HG03575 (cell line): ENCODE data around the gene SCP2.

Experiments used
- ATAC-seq: cut with Tn5 transposase; IDR thresholded peaks from one replicate; pipeline ENCODE4 v1.9.1; 2021; ENCODE audit not compliant: unreplicated experiment, insufficient number of reproducible peaks, low FRiP score; ENCODE audit errors: extremely low read depth

The SCP2 gene

DNA sequence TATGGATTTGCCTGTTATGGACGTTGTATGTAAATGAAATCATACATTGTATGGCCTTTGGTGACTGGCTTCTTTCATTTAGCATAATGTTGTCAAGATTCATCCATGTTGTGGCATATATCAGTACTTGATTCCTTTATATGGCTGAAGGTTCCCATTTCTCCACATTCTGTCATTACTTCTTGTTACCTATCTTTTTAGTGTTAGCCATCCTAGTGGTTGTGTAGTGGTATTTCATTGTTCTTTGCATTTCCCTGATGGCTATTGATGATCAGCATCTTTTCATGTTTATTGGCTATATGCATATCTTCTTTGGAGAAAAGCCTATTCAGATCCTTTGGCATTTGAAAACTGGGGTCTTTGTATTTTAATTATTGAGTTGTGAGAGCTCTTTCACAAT lies 95.1 kb downstream of the SCP2 start:
- ATAC-seq, result no peak

GRCh38 chr1:53023546-53023945 lies 96.5 kb downstream of the SCP2 start:
- ATAC-seq, result no peak

GRCh38 chr1:53024117-53024516 lies 97.0 kb downstream of the SCP2 start:
- ATAC-seq, result no peak

DNA sequence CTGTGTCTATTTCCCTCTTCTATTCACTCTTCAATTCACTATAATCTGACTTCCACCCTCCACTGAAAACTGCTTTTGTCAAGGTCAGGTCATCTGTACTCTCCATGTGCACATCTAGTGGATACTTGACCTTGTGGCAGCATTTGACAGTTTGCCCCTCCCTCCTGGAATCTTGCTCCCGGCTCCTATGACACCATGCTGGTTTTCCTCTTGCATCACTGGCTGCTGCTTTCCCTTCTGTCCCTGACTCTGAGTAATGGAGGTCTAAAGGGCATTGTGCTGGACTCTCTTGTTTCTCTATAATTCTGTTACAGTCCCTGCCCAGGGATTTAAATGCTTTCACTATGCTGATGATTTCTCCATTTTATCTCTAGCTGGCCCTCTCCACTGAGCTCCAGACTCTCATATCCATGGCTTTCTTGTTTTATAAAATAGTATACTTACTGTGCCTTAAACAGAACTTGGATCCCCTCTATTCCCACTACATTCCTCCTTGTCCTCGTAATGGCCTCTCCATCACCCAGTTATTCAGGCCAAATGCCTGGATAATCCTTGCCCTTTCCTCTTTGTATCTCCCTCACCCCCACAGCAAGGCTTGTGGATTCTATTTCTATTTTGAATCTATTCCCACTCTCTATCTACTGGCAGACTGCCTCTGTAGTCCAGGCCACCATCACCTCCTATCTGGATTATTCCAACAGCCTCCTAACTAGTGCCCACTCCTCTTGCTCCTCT lies 98.1 kb downstream of the SCP2 start:
- ATAC-seq, result no peak

DNA sequence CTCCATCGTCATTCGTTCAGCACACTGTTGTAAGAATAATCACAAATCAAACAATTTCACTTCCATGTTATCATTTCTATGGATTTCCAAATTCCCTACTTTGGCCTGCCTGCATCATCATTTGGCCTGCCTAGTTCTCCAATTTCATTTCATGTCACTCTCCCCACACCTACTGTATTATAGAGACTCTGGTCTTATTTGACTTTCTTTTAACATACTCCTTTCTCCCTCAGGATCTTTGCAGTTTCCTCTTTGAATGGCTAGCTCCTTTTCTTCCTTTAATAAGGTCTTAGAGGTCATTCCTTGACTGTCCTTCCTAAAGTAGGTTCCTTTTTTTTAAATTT lies 98.7 kb downstream of the SCP2 start:
- ATAC-seq, result no peak

DNA sequence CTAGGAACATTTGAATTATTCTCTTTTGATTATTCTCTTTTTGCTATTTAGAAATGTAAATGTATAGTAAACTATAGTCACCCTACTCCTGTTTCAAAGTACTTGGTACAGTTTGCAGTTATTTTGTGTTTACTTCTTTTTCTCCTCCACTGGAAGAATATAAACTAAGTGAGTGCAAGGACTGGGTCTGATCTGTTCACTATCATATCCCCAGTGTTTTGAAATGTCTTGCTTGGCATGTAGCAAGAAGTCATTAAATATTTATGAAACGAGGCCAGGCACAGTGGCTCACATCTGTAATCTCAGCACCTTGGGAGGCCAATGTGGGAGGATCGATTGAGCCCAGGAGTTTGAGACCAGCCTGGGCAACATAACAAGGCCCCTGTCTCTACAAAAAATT lies 99.2 kb downstream of the SCP2 start:
- ATAC-seq, result no peak

GRCh38 chr1:53031732-53032131 lies 104.7 kb downstream of the SCP2 start:
- ATAC-seq, result no peak

DNA sequence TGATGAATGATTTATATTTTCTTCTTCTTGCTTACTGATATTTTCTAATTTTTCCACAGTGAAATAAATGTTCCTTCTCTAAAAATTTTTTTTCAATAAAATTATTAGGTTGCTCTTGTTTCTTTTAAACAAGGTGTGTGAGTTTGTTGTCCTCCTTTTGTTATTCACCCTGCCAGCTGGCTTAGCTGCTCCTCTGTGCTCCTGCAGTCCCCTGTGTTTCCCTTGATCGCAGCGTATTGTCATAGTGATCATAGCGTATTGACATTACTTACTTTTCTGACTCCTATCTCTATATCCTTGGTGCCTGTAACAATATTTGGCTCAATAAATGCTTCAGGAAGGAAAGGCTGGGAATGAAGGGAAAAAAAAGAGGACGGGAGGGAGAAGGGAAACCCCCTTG lies 110.1 kb downstream of the SCP2 start:
- no peak for ATAC-seq

DNA sequence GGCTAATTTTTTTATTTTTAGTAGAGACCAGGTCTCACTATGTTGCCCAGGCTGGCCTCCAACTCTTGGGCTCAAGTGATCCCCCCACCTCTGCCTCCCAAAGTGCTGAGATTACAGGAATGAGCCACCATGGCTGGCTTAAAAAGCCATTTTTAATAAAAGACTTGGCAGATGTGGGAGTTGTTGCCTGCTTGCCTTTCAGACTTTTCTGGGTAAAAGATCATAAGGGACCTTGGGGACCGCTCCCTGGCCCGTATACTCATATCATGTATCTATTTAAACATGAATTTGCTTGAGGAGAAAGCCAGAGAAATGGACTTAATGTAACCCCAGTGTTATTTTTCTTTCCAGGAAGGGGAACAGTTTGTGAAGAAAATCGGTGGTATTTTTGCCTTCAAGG lies 111.5 kb downstream of the SCP2 start:
- ATAC-seq, result no peak

DNA sequence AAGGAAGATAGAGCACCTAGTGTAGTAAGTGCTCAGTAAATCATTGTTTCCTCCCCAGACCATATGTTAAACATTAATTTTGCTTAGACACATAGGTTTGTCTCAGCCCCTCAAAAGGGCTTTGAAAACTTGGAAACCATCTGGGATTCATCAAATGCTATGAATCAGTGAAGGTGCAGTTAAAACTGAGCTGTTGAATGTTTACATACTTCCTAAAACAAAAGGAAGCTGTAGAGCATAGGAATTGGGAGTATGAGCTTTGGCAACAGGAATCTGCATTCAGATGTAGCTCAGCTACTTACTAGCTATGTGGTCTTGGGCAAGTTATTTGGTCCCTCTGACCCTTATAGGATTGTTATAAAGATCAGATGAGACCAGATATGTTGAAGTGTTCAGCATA lies 116.2 kb downstream of the SCP2 start:
- ATAC-seq, result no peak

DNA sequence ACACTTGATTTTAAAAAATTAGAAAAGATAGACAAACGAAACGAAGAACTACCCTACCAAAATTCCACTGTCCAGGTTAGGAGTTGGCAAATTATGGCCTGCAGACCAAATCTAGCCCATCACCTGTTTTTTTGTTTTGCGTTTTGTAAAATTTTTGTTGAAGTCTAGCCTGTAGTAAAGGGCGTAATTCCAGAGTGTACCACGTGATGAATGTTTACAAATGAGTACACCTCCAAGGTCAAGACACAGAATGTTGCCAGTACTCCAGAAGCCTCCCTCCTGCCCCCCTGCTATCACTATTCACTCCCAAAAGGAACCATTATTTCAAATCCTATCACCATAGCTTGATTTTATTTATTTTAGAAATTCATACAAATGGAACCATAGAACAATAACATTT lies 117.8 kb downstream of the SCP2 start:
- ATAC-seq, result no peak

GRCh38 chr1:53046930-53047329 lies 119.9 kb downstream of the SCP2 start:
- no peak for ATAC-seq

- no peak for ATAC-seq
Observed at GRCh38 chr1:53047737-53048736, 121.0 kb downstream of the SCP2 start.

- no peak for ATAC-seq
Observed at GRCh38 chr1:53048960-53049573, 122.0 kb downstream of the SCP2 start.

DNA sequence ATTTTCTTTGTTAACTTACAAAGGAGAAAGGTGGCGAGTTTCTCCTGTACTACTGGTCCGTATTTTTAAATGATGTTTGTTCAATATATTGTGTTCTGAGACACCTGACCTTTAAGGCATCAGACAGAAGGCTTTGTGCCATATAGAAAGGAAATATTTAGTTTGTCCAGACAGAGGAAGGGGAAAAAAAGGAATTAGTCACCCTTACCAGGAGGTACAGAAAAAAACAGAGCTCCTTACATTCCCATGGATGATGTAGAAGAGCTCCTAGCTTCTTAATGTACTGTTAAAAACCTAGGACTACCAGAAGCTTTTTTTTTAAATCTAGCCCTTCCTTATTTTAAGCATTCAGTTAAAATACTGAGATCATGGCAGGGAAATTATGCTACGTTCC lies 122.5 kb downstream of the SCP2 start:
- ATAC-seq, result no peak

- ATAC-seq, result no peak
Observed at GRCh38 chr1:53050310-53050709, 123.2 kb downstream of the SCP2 start.

DNA sequence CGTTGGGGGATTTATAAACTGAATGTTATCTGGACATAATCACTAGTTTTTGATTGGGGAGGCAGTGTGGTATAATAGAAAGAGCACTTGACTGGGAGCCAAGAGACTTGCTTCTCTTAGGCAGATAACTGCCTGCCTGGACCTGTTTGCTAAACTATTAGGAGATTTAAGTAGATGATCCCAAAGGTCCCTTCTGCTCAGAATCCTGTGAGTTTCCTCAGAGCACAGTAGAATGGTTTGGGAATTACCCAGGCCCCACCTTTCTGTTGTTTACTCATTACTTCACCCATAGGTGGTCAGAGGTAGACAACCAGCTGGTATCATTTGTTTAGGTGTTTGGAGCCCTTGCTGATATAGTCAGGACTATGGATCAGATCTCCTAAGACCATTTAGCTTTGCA lies 124.6 kb downstream of the SCP2 start:
- ATAC-seq, result no peak

DNA sequence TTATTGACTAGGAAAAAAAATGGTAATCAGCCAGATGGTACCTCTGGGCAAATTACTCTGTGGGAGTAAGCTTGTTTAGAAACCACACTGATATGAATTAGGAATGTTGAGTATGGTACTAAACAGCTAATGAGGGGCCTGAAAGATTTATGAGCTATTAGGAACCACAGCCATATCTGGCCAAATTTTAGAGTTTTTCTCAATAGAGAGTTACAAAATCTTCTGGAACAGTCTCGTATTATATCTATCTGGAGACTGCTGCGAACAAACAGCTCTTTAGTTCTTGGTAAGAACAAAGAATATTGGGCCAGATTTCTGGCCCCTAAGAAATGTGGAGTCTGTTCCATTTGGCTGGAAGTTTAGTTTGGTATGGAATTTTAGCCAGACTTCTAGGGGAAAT lies 130.1 kb downstream of the SCP2 start:
- ATAC-seq, result no peak

- ATAC-seq, result no peak
Observed at GRCh38 chr1:53060579-53060978, 133.5 kb downstream of the SCP2 start.
